ENCODE data around the gene KCNH2. TPM values are rescaled to one million over a fixed set of nuclear protein-coding genes. Genes with fewer than 3 reads are reported as not detected.
"Not testable (repeated sequence)": the region's sequence is repeated elsewhere in the genome, so short reads cannot be mapped to it uniquely, and the experiment has no call there.

Gene KCNH2
- total RNA-seq, 1 experiment from 2014 or later, result 0.09 TPM

DNA sequence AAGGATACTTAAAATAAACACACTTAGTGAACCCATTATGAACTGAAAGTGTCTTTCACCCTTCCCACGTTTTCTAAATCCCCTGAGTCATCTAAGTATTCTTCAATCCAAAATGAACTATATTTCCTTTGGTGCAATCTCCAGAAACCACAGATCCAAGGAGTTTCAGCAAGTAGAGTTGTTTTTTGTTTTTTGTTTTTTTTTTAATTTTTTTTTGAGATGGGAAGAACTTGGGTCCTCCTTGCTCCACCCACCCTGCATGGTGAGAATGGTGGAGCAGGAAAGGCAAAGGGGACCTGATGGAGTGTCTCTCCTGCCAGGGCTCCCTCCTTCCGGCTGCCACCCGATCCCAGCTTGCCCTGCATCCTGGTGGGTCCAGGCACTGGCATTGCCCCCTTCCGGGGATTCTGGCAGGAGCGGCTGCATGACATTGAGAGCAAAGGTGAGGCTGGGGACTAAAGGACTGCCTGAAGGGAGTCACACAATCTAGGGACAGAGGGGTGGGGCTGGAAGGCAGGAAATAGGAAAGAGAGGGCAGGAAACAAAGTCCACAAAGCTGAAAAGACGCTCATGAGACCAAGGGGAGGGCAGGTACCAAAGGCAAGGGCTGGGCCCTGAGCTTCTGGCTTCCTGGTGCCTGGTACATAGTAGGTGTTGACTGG lies 34.0 kb upstream of the KCNH2 start:
- Mint-ChIP-seq H3K36me3 (ENCODE audit: insufficient read depth, unreplicated experiment) (no peaks in the 10 kb centered on the region), H3K27me3 (ENCODE audit: insufficient read depth, unreplicated experiment) (peaks cover 10% of the 10 kb centered on the region), H3K4me3 (ENCODE audit: unreplicated experiment) (no peak overlapping the region), H3K4me1 (ENCODE audit: insufficient read depth, unreplicated experiment) (peaks cover 31% of the 10 kb centered on the region), H3K27ac (ENCODE audit: low read depth, unreplicated experiment) (no peak overlapping the region), H3K9me3 (ENCODE audit: unreplicated experiment) (no peaks in the 10 kb centered on the region)
- BruUV-seq (replicated peaks), result no TSS peak
- no peak for DNase-seq (ENCODE audit: unreplicated experiment)
- CTCF ChIA-PET, result interaction anchor here (0.6 to 1.6 kb wide), 4 partner anchors 49 to 310 kb away, joined by 3 to 9 read pairs (median 4); no protein-coding TSS in a partner anchor
- POLR2A ChIA-PET, result interaction anchor here (0.7 kb wide), 1 partner anchor 927 kb away, joined by 3 read pairs; no protein-coding TSS in a partner anchor
- intact Hi-C loops (cut with micrococcal nuclease), result no loop called here
- TF ChIP-seq, protein P1, sequence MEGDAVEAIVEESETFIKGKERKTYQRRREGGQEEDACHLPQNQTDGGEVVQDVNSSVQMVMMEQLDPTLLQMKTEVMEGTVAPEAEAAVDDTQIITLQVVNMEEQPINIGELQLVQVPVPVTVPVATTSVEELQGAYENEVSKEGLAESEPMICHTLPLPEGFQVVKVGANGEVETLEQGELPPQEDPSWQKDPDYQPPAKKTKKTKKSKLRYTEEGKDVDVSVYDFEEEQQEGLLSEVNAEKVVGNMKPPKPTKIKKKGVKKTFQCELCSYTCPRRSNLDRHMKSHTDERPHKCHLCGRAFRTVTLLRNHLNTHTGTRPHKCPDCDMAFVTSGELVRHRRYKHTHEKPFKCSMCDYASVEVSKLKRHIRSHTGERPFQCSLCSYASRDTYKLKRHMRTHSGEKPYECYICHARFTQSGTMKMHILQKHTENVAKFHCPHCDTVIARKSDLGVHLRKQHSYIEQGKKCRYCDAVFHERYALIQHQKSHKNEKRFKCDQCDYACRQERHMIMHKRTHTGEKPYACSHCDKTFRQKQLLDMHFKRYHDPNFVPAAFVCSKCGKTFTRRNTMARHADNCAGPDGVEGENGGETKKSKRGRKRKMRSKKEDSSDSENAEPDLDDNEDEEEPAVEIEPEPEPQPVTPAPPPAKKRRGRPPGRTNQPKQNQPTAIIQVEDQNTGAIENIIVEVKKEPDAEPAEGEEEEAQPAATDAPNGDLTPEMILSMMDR (IDR thresholded peaks at IDR 0.05; ENCODE audit: unreplicated experiment), result no peak

DNA sequence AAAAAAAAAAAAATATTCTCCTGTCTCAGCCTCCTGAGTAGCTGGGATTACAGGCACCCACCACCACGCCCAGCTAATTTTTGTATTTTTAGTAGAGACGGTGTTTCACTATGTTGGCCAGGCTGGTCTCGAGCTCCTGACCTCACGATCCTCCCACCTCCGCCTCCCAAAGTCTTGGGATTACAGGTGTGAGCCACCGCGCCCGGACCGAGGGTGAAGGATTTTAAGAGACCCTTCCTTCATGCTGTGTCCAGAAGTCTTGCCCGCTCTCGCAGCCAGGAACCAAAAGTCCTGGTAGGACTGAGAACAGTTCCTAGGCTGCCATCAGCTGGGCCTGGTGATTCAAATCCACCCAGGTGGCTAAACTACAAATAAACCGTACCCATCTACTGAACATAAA lies 33.5 kb upstream of the KCNH2 start:
- CTCF ChIA-PET, result interaction anchor here (0.5 to 1.6 kb wide), 9 partner anchors 9 to 1940 kb away, joined by 3 to 9 read pairs (median 4); no protein-coding TSS in a partner anchor
- H3K9me3 Mint-ChIP-seq (ENCODE audit: unreplicated experiment); DNase-seq (ENCODE audit: unreplicated experiment); H3K27me3 Mint-ChIP-seq (ENCODE audit: insufficient read depth, unreplicated experiment); intact Hi-C loops (cut with micrococcal nuclease); H3K27ac Mint-ChIP-seq (ENCODE audit: low read depth, unreplicated experiment); BruUV-seq (replicated peaks); H3K36me3 Mint-ChIP-seq (ENCODE audit: insufficient read depth, unreplicated experiment); H3K4me3 Mint-ChIP-seq (ENCODE audit: unreplicated experiment): not testable (repeated sequence)
- peaks cover 32% of the 10 kb centered on the region for H3K4me1 Mint-ChIP-seq (ENCODE audit: insufficient read depth, unreplicated experiment)
- POLR2A ChIA-PET, result interaction anchor here (0.7 kb wide), 1 partner anchor 928 kb away, joined by 3 read pairs; no protein-coding TSS in a partner anchor

DNA sequence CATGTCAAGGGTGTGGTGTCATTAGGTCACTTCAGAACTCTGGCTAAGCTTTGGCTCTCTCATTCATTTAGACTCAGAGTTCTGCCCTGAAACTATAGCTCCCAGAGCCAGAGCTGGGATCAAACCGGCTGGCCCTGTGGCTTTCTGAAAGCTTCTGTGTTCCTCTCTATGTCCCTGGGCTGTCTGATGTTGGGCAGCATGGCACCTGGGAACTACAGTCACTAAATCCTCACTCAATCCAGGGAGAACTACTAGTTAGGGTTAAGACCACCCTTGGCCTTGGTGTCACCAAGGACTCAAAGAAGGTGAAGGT lies 32.9 kb upstream of the KCNH2 start:
- POLR2A ChIA-PET, result no interaction called here
- H3K36me3 Mint-ChIP-seq (ENCODE audit: insufficient read depth, unreplicated experiment), result no peaks in the 10 kb centered on the region
- H3K9me3 Mint-ChIP-seq (ENCODE audit: unreplicated experiment), result no peaks in the 10 kb centered on the region
- DNase-seq (ENCODE audit: unreplicated experiment), result no peak
- intact Hi-C loops (cut with micrococcal nuclease), result no loop called here
- TF ChIP-seq, protein P1 (IDR thresholded peaks at IDR 0.05; ENCODE audit: unreplicated experiment), result no peak
- no peak overlapping the region for H3K4me3 Mint-ChIP-seq (ENCODE audit: unreplicated experiment)
- CTCF ChIA-PET, result interaction anchor here (0.5 to 1.6 kb wide), 9 partner anchors 10 to 1939 kb away, joined by 3 to 9 read pairs (median 3); no protein-coding TSS in a partner anchor
- peak overlapping the region; percentile 39 for H3K27ac Mint-ChIP-seq (ENCODE audit: low read depth, unreplicated experiment)
- no peaks in the 10 kb centered on the region for H3K27me3 Mint-ChIP-seq (ENCODE audit: insufficient read depth, unreplicated experiment)
- H3K4me1 Mint-ChIP-seq (ENCODE audit: insufficient read depth, unreplicated experiment), result peaks cover 32% of the 10 kb centered on the region
- BruUV-seq (replicated peaks), result no TSS peak

DNA sequence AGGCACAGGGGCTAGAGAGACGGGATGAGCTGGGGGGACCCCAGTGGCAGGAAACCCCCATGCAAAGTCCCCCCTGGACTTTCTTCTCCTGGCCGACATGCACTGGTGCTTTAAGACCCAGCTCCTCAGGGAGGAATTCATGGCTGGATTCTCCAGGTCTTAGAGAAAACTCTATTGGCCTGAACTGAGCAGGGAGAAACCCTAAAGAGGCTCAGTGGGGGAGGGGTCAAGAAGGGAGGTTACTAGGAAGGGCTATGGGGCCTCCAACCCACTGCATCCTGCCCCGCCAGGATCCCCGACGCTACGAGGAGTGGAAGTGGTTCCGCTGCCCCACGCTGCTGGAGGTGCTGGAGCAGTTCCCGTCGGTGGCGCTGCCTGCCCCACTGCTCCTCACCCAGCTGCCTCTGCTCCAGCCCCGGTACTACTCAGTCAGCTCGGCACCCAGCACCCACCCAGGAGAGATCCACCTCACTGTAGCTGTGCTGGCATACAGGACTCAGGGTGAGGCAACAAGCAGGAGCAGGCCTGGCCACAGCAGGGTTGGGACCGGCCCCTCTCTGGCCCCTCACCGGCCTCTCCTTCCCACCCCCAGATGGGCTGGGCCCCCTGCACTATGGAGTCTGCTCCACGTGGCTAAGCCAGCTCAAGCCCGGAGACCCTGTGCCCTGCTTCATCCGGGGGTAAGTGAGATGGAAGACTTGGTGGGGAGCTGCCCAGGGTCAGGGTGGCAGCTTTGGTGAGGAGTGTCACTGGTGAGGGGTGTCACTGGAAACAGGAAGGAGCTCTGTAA lies 32.4 kb upstream of the KCNH2 start:
- DNase-seq (ENCODE audit: unreplicated experiment), result no peak
- Mint-ChIP-seq H3K36me3 (ENCODE audit: insufficient read depth, unreplicated experiment) (no peaks in the 10 kb centered on the region), H3K27ac (ENCODE audit: low read depth, unreplicated experiment) (peak overlapping the region; percentile 39), H3K4me1 (ENCODE audit: insufficient read depth, unreplicated experiment) (peaks cover 30% of the 10 kb centered on the region), H3K27me3 (ENCODE audit: insufficient read depth, unreplicated experiment) (no peaks in the 10 kb centered on the region), H3K4me3 (ENCODE audit: unreplicated experiment) (no peak overlapping the region), H3K9me3 (ENCODE audit: unreplicated experiment) (no peaks in the 10 kb centered on the region)
- TF ChIP-seq, protein P1 (IDR thresholded peaks at IDR 0.05; ENCODE audit: unreplicated experiment), result no peak
- BruUV-seq (replicated peaks), result no TSS peak
- POLR2A ChIA-PET, result no interaction called here
- intact Hi-C loops (cut with micrococcal nuclease), result no loop called here
- CTCF ChIA-PET, result interaction anchor here (0.5 to 2.1 kb wide), 12 partner anchors 8 to 132 kb away, joined by 3 to 13 read pairs (median 3); no protein-coding TSS in a partner anchor
